HG03521 (cell line): Measurements from ENCODE around the gene CWC25.

Experiments
- ATAC-seq: cut with Tn5 transposase; IDR thresholded peaks from one replicate; pipeline ENCODE4 v1.9.1; 2021; ENCODE audit warnings: mild to moderate bottlenecking, moderate library complexity; ENCODE audit not compliant: unreplicated experiment

The CWC25 gene

DNA sequence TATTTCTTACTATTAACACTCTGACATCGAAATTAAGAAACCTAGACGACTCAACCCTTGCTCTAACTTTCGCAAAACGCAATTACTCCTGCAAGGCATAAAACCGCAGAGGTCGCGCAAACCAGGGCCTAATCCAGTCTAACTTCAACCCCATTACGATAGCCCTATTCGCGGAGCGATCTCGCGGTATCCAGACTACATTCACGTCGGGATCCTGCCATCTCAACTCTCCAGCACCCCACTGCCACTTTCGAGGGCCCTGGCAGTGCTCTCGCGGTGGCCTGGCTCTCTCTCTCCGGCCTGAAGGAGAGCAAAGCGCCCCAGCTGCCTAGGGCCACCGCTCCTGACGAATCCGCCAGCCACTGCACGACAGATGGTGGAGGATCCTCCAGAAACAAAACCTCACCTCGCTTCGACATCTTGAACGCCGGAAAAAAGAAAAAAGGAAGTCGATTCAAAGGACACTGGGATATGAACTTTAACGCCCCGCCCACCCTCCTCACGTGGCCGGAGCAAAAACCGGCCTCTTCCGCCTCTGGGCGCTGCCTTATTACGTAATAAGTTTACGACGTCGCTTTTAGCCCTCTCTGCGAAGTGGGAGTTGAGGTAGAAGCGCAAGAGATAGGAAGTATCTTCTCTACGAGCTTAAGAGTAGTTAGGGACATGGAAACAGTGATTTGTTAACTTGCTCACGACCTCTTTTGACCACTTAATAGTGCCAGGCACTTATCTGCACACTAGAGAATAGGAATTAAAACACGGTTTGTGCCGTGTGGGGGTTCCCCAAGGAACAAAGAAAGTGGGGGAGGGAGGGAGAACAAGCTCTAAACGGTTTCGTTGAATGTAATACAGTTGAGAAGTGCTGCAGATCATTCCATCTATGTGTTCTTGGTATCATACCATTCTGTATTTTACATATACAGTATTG, 28.4 kb upstream of the CWC25 start, which contains the start of gene RPL23:
Gene RPL23 (minus strand): TSS at position 430 of the 928 bp plus-strand sequence. CDS start 11 bp downstream, at position 419.
- ATAC-seq = peak; percentile 86

DNA sequence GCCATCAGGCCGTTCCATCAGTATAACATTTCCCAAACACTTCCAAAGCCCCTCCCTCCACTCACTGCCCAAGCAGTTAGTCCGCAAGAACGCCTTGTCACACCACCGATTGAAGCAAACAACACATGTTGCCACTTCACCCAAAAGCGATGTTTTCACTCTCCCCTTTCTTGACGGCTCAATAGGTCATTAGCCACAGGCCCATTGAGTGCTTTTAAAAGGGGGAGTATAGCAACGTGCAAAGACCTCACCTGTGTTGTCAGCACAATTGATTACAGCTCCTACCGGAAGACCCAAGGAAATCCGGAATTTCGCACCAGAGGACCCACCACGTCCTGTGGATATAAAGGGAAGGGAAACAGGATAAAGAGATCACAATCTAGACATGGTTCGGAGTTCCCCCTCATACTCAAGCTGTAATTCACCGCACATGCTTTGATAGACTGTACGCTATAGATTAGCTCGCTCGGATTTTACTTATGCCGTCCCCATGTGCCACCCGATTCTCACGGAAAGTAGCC, 27.7 kb upstream of the CWC25 start:
- no peak for ATAC-seq

GRCh38 chr17:38851434-38851833, 26.3 kb upstream of the CWC25 start:
- ATAC-seq = no peak

DNA sequence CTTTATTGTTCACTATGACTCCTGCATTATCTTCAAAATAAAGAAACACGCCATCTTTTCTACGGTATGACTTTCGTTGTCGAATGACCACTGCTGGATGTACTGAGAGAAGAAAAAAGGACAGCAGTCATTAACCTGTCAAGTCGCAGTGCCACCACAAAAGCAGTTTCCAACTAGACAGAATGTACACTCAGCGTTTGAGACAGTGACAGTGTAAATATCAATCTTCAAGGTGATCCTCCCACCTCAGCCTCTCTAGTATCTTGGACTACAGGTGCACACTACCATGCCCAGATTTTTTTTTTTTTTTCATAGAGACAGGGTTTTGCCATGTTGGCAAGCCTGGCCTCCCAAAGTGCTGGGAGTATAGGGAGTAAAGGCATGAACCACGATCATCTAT, 25.3 kb upstream of the CWC25 start:
- no peak for ATAC-seq

DNA sequence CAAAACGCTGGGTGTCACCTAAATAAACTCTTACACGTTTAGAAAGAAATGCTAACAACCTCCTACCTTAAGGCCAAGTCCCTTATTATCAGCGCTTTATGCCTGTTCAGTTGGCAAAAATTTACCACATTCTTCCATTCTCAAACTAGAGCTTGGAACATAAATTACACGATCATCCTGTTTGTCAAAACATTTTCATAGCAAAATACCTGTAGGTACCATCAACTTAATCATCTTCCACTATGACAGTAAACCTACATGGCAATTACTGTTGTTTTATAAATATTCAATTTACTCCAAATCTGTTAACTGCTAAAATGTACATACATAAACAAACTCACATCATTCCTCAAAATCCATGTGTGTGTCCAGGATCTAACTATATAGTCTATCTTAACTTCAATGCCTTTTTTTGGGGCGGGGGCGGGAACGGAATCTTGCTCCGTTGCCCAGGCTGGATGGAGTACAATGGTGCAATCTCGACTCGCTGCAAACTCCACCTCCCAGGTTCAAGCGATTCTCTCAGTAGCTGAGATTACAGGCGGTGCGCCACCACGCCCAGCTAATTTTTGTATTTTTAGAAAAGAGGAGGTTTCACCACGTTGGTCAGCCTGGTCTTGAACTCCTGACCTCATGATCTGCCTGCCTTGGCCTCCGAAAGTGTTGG, 24.0 kb upstream of the CWC25 start:
- ATAC-seq = no peak

DNA sequence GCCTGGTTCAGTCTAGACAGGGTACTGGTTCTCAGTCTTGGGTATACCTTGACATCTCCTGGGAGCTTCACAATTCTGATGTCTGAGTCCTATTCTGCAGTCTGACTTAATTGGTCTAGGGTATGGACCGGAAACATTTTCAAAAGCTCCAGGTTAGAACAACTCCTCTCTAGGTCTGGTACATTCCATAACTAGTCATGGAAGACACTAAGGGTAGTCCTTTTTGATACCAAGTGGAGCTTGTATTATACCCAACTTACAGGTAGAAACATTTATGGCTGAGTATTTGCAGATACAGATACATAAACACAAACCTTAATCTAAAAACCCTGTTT, 23.4 kb upstream of the CWC25 start:
- ATAC-seq = no peak

DNA sequence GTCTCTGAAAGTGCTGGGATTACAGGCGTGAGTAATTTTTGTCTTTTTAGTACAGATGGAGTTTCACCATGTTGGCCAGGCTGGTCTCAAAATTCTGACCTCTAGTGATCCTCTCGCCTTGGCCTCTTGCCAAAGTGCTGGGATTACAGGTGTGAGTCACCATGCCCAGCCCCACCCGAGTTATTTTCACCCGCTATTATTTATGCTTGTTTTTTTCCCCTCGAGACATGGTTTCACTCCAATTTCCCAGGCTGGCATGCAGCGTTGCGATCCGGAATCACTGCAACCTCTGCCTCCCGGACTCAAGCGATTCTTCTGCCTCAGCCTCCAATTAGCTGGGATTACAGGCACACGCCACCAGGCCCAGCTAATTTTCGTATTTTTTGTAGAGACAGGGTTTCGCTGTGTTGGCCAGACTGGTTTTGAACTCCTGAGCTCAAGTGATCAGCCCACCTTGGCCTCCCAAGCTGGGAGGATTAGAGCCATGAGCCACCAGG, 19.2 kb upstream of the CWC25 start:
- no peak for ATAC-seq

DNA sequence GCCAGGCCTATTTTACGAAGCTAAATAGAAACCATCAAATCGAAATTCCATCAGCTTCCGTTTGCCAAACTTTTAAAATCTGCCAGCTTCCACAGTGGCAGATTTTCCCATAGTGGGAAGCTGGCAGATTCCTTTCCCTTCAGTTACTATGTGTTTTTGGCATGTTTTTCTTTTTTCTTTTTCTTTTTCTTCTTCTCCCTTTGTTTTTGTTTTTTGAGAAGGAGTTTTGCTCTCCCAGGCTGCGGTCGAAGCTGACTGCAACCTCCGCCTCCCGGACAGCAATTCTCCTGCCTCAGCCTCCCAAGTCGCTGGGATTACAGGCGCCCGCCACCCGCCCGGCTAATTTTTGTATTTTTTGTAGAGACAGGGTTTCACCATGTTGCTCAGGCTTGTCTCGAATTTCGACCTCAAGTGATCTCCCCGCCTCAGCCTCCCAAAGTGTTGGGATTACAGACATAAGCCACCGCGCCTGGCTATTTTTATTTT, 684 bp upstream of the CWC25 start:
- no peak for ATAC-seq

- ATAC-seq = no peak
Observed at GRCh38 chr17:38815576-38816193, 9.4 kb downstream of the CWC25 start.

DNA sequence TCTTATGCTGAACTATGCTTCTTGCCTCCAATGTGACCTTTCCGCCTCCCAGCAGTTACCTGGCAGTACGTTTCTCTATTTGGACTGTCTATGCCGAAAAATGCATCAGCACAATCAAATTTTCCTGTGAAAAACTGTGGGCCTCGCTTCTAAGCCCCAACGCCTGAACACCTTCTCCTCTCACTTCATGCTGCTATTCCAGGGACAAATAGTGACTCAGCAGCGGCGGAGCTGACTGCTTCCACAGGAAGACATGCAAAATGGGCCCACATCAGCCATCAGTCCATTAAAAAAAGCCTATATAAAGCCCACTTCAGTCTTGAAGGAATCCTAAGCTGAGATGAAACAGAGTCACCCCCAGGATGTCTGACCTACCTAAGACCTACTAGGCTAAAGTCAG, 15.3 kb downstream of the CWC25 start:
- no peak for ATAC-seq

GRCh38 chr17:38800237-38800760, 24.8 kb downstream of the CWC25 start:
- no peak for ATAC-seq

DNA sequence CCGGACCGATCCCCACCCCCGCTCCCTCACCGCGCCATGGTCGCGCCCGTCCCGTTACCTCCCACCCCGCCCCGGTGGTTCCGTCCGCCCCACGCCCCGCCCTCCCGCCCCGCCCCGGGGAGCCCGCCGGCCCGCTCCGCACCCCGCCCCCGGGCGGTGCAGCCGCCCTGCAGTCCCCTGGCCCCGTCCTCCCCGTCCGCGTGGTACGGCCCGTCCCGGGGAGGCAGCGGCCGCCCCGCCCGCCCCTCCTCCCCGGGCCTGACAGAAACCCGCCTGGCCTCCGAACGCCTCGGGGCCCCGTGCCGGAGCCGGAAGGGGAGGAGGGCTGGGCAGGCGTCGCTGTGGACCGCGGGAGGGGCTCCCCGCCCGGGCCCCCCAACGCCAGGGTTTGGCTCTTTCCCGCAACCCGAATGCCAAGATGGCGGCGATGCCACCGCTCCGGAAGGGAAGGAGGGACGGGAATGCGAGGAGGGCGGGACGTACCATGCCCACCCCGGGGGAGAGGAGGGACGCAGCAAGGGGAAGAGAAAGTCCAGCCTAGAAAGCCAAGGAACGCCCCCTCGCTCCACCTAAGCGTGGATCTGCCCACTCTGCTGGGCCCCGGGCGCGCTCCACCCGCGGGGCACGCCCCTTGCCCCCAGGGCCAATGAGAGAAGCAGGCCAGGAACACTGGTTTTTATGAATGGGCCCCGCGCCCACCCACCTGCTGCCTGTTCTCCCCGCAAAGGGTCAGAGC, 25.5 kb downstream of the CWC25 start, which contains the start of gene PIP4K2B:
Gene PIP4K2B (minus strand): TSS at position 56 of the 736 bp plus-strand sequence. CDS start 132 bp downstream, outside the sequence.
- ATAC-seq = peak; percentile 75

DNA sequence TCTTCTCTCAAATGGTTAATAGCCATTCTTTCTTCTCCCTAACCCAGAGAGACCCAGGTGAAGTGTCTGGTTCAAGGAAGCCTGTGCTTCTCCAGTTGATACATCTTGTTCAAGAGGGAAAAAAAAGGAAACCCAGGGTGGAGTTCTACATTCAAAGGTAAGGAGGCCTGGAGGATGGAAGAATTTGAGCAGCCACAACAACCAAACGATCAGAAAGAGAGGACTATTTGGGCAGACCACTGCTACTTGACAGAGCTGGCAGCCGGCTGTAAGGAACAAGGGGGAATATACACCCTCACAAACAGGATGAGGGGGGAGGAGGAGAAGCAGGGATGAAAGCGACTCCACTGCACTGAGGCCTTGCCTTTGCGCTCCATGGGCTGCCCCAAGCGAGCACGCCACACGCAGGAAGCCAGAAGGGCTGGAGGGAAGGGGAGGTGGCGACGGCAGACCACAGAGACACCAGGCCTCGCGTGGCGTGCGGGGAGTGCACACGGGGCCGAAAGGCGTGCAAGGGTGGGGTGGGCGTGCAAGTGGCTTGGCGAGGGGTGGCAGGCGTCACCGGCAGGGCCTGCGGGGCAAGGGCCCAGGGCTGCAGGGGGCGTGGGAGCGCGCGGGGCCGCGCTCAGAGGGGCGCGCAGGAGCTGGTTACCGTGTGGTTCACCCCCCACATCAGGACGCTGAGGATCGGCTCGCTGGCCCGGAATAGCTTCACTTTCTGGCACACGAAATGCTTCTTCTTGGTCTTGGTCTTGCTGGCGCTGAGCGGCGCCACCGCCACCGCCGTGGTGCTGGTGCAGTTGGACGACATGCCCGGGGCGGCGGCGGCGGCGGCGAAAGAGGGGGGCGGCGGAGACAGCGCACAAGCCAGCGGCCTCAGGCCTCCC, 26.3 kb downstream of the CWC25 start:
- ATAC-seq = peak; percentile 22

- no peak for ATAC-seq
Observed at GRCh38 chr17:38797828-38798227, 27.3 kb downstream of the CWC25 start.

DNA sequence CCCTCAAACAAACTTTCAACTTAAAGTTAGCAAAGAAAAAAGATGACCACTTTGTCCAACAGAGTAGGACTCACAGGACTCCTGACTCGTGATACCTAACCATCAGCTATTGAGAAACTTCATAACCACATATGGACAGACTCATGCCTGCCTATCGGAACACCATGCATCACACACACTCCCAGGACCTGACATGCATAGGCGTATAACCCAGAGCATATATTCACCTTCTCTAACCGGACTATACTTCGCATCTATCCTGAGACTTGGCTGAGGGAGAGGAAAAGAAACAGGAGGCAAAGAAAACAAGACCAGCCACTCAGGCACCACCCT, 28.0 kb downstream of the CWC25 start:
- no peak for ATAC-seq

GRCh38 chr17:38796451-38797157, 28.5 kb downstream of the CWC25 start:
- ATAC-seq = no peak

DNA sequence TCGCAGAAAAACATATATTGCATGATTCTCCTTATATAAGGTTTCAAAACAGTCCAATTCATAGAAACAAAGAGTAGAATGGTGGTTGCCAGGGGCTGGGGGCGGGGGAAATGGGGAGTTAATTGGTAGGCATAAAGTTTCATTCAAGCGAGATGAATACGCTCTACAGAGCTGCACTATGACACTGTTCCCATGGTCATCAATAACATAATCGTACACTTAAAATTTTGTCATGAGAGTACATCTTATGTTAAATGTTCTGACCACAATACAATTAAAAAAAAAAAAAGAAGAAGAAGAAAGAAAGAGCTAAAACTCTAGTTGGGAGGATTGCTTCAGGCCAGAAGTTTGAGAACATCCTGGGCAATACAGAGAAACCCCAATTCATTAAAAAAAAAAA, 30.9 kb downstream of the CWC25 start:
- ATAC-seq = no peak

- no peak for ATAC-seq
Observed at GRCh38 chr17:38791162-38791561, 34.0 kb downstream of the CWC25 start.
